Measurements from ENCODE around the gene ZNF91.
"Not testable (repeated sequence)": the region's sequence is repeated elsewhere in the genome, so short reads cannot be mapped to it uniquely, and the experiment has no call there.

The ZNF91 gene

DNA sequence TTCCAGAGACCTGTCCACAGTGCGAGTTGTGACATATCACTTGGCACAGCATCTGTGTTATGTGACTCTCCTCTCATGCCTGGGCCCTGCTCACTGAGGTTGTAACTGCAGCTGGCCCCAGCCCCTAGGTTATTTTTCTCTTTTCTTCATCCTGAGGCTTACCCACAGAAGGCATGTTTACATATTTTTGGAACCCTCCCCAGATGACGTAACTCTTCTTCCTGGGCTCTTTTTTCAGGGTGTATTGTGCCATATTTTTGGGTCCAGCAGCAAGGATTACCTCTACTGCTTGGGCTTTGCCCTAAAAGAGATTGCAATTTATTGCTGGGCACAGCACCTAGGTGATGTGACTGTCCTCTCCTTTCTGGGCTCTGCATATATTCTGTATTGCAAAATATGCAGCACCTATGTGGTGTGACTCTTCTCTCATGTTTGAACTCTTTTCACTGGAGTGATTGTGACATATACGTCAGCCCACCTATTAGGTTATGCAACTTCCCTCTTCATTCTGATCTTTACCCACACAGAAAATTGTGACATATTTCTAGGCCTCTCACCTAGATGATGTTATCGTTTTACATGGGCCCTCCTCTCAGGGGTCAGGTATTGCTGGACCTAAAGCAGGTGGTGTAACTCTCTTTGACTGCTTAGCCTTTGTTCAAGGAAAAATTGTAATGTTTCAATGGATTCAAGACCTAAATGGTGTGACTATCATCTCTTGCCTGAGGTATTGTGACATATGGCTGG is 80.6 kb downstream of the ZNF91 start:
- DNase-seq: no peak

DNA sequence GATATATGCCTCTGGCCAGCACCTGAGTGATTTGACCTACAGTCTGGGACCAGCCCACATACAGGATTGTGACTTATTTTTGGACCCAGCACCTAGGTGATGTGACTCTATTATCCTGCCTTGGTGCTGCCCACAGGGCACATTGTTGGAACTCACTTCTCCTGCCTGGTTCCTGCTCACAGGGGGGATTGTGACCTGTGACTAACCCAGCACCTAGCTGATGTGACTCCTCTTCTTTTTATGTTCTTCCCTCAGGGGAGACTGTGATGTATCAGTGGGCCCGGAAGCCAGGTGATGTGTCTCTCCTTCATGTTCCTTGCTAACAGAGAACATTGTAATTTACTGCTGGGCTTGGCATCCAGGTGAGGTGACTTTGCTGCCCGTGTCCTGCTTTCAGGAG is 82.1 kb downstream of the ZNF91 start:
- no peak for DNase-seq

DNA sequence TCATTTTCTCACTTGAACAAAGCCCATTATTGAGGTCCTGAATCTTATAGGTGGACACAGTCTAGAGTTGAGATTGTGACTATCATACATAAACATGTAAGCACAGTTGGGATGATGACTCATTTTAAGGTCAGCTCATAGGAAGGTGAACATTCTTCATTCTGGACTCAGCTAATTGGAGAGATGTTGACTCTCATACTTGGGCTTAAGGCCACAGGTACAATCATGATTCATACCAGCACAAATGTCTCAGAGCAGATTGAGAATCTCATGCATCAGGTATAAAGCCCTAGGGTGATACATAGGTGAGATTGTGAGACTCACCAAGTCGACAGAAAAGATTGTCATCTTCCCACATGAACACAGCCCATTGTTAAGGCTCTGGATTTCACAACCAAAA is 82.8 kb downstream of the ZNF91 start:
- no peak for DNase-seq

DNA sequence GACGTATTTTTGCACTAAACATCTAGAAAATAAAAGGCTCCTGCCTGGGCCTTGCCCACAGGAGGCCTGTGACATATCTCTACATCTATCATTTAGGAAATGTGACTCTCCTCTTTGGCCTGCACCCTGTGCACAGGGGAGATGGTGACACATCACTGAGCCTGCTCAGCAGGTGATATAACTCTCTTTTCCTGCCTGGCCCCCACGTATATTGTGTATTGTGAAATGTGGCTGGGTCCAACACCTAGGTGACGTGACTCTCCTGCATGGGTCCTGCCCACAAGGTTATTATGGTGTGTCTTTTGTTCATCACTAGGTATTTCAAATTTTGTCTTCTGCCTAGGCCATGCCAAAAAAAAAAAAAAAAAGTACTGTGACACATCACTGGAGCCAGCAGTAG is 83.7 kb downstream of the ZNF91 start:
- no peak for DNase-seq

DNA sequence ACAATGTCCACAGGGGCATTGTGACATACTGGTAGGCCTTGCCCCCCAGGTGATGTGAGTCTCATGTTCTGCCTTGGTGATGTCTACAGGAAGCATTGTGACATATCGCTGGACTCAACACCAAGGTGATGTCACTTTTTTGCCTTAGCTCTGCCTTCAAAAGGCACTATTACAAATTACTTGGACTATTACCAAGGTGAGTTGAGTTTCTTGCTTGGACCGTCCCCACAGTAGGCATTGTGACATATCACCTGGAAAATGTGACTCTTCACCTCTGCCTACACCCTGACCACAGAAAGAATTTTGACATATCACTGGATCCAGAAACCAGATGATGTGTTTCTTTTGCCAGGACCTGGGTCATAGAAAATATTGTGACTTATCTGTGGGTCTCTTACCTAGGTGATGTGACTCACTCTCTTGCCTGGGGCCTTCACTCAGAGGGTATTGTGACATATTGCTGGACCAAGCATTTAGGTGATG is 84.5 kb downstream of the ZNF91 start:
- no peak for DNase-seq

DNA sequence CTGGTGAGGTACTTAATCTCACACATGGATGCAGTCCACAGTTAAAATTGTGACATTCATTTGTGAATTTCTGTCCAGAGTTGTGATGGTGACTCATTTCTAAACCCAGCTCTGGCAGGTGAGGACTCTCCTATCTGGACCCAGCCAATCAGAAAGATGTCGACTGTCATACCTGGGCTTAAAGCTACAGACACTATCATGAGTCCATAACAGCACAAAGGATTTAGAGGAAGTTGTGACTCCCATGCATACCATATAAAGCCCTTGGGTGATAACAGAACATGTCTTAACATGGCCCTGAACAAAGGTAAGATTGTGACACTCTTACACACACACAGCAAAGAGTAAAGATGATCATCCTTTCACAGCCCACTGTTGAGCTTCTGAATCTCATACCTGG is 85.3 kb downstream of the ZNF91 start:
- DNase-seq: no peak

DNA sequence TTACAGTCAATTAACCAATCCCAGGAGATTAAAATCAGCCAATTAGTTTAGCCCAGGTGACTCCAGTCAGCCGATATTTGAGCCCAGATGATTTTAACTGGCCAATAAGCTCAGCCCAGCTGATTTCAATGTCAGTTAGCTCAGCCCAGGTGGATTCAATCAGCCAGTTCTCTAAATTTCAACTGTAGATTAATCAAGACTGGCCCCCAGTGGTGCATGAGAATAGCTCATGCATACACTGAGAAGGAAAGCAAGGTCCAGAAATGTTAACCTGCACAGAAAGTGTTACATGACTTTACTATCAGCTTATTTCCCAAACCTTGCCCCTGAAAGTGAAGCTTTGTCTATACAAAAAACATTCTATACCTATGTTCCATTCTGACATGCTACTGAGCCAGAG is 89.7 kb downstream of the ZNF91 start:
- DNase-seq: peak; percentile 36

DNA sequence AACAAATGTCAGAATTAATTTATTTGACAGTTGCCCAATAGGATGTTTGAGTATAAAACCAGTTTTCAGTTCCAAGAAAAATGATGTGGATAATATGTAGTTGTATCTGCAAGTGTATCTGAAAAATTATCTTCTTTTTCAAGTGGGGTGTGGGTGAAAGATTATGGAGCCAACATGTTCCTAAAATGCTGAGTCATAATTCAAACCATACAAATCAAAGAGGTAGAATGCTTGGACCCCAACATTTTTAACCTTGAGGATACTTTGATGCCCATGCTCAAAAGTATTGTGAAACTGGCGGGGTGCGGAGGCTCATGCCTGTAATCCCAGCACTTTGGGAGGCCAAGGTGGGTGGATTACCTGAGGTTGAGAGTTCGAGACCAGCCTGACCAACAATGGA is 91.0 kb downstream of the ZNF91 start:
- no peak for DNase-seq

DNA sequence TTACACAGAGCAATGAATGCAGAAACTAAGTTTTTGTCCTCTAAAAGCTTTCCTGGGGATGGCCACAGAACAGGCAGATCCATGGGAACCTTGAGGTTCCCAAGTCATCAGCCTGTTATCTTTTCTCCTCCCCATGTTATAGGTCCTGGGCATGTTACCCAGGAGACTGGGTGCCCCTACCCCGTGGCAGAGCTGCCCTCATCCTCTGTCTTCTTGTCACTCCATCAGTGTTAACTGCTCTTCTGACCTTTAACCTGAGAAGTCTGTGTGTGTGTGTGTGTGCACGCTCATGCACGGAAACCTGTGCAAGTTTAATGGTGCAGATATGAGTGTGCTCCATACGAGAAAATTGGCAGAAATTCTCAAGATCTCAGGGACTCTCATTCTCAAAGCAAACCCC is 101.1 kb downstream of the ZNF91 start:
- DNase-seq: no peak

DNA sequence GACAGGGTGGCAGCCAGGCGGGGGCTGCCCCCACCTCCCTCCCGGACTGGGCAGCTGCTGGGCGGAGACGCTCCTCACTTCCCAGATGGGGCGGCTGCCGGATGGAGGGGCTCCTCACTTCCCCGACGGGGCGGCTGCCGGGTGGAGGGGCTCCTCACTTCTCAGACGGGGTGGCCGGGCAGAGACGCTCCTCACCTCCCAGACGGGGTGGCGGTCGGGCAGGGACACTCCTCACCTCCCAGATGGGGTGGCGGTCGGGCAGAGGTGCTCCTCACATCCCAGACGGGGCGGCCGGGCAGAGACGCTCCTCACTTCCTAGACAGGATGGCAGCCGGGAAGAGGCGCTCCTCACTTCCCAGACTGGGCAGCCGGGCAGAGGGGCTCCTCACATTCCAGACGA is 105.3 kb downstream of the ZNF91 start:
- not testable (repeated sequence) for DNase-seq
